WI38 (cell line): ENCODE results near the gene EOLA2.
"Not testable (repeated sequence)": the region's sequence is repeated elsewhere in the genome, so short reads cannot be mapped to it uniquely, and the experiment has no call there.

Source experiments
- H3K4me3 ChIP-seq: 2 replicates; pipeline ENCODE4 v1.5.1; 2011; ENCODE audit warnings: low read depth, mild to moderate bottlenecking, control low read depth, low read length
- CTCF ChIP-seq: IDR thresholded peaks from 2 replicates; pipeline ENCODE4 v1.5.1; 2012; ENCODE audit warnings: low read depth, mild to moderate bottlenecking, control low read depth, low read length

The EOLA2 gene

GRCh38 chrX:149939905-149940673 lies 1.8 kb upstream of the EOLA2 start:
- peak overlapping the region; percentile 55 for H3K4me3 ChIP-seq
- no peak for TF ChIP-seq CTCF

GRCh38 chrX:149939655-149939904 lies 1.3 kb upstream of the EOLA2 start:
- no peak for TF ChIP-seq CTCF
- peak overlapping the region; percentile 55 for H3K4me3 ChIP-seq

GRCh38 chrX:149938881-149939654 lies 777 bp upstream of the EOLA2 start:
- peak overlapping the region; percentile 81 for H3K4me3 ChIP-seq
- TF ChIP-seq CTCF: no peak

- H3K4me3 ChIP-seq: peak overlapping the region; percentile 81
Observed at GRCh38 chrX:149937871-149938426, 342 bp downstream of the EOLA2 start.

GRCh38 chrX:149937328-149937727 lies 963 bp downstream of the EOLA2 start:
- peak overlapping the region; percentile 81 for H3K4me3 ChIP-seq

More at GRCh38 chrX:149937871-149938426, 342 bp downstream of the EOLA2 start:
- no peak for TF ChIP-seq CTCF

- H3K4me3 ChIP-seq: not testable (repeated sequence)
Observed at GRCh38 chrX:149933547-149933946, 4.7 kb downstream of the EOLA2 start.

GRCh38 chrX:149932970-149933369 lies 5.3 kb downstream of the EOLA2 start:
- not testable (repeated sequence) for H3K4me3 ChIP-seq

- not testable (repeated sequence) for H3K4me3 ChIP-seq
Observed at GRCh38 chrX:149932150-149932549, 6.1 kb downstream of the EOLA2 start.

GRCh38 chrX:149931355-149931754 lies 6.9 kb downstream of the EOLA2 start:
- not testable (repeated sequence) for H3K4me3 ChIP-seq

GRCh38 chrX:149929400-149929799 lies 8.9 kb downstream of the EOLA2 start, which contains the start of gene HSFX4:
Gene HSFX4 (plus strand): TSS chrX:149929573. CDS start chrX:149929645, 72 bp downstream.
- H3K4me3 ChIP-seq: not testable (repeated sequence)

- not testable (repeated sequence) for H3K4me3 ChIP-seq
Observed at GRCh38 chrX:149928635-149929034, 9.7 kb downstream of the EOLA2 start.

GRCh38 chrX:149927964-149928258 lies 10.4 kb downstream of the EOLA2 start:
- not testable (repeated sequence) for H3K4me3 ChIP-seq

- not testable (repeated sequence) for H3K4me3 ChIP-seq
Observed at GRCh38 chrX:149927245-149927963, 10.9 kb downstream of the EOLA2 start.

GRCh38 chrX:149924434-149924833 lies 13.9 kb downstream of the EOLA2 start:
- H3K4me3 ChIP-seq: not testable (repeated sequence)

- not testable (repeated sequence) for H3K4me3 ChIP-seq
Observed at GRCh38 chrX:149923836-149924235, 14.5 kb downstream of the EOLA2 start.
